Skeletal muscle satellite cell (primary cell): Measurements from ENCODE around the gene TBC1D5.

Experiments used
- H3K27me3 ChIP-seq: 2 replicates; pipeline ENCODE4 v1.7.0; 2013; ENCODE audit warnings: low read length; ENCODE audit not compliant: control insufficient read depth, insufficient read depth
- H3K36me3 ChIP-seq: 2 replicates; pipeline ENCODE4 v1.7.0; 2013; ENCODE audit warnings: mild to moderate bottlenecking, control low read depth, low read length; ENCODE audit not compliant: insufficient read depth
- H3K4me1 ChIP-seq: 2 replicates; pipeline ENCODE4 v1.7.0; 2013; ENCODE audit warnings: low read length; ENCODE audit not compliant: control insufficient read depth, insufficient read depth
- H3K4me2 ChIP-seq: 2 replicates; pipeline ENCODE4 v1.7.0; 2013; ENCODE audit warnings: mild to moderate bottlenecking, low read length
- H3K4me3 ChIP-seq: 2 replicates; pipeline ENCODE4 v1.7.0; 2013; ENCODE audit warnings: low read length
- H3K9ac ChIP-seq: 2 replicates; pipeline ENCODE4 v1.7.0; 2013; ENCODE audit warnings: mild to moderate bottlenecking, low read depth, low read length, moderate library complexity
- H3K9me3 ChIP-seq: replicated peaks from 2 replicates; pipeline ENCODE4 v1.7.0; 2013; ENCODE audit warnings: mild to moderate bottlenecking, control low read depth, low read length

The TBC1D5 gene

GRCh38 chr3:17420668-17421067 lies 321.8 kb downstream of the TBC1D5 start:
- H3K9me3 ChIP-seq: no peaks in the 10 kb centered on the region
- H3K36me3 ChIP-seq: no peaks in the 10 kb centered on the region
- H3K4me1 ChIP-seq: no peaks in the 10 kb centered on the region
- no peaks in the 10 kb centered on the region for H3K27me3 ChIP-seq
- no peak overlapping the region for H3K9ac ChIP-seq
- no peak overlapping the region for H3K4me3 ChIP-seq
- no peak overlapping the region for H3K4me2 ChIP-seq

- H3K9me3 ChIP-seq: no peaks in the 10 kb centered on the region
- no peaks in the 10 kb centered on the region for H3K36me3 ChIP-seq
- H3K4me1 ChIP-seq: no peaks in the 10 kb centered on the region
- no peaks in the 10 kb centered on the region for H3K27me3 ChIP-seq
- no peak overlapping the region for H3K9ac ChIP-seq
- no peak overlapping the region for H3K4me3 ChIP-seq
- no peak overlapping the region for H3K4me2 ChIP-seq
Observed at GRCh38 chr3:17412950-17413530, 329.4 kb downstream of the TBC1D5 start.

GRCh38 chr3:17411157-17411877 lies 331.1 kb downstream of the TBC1D5 start:
- H3K9ac ChIP-seq: no peak overlapping the region
- no peaks in the 10 kb centered on the region for H3K36me3 ChIP-seq
- no peaks in the 10 kb centered on the region for H3K4me1 ChIP-seq
- H3K4me2 ChIP-seq: no peak overlapping the region
- H3K4me3 ChIP-seq: no peak overlapping the region
- no peaks in the 10 kb centered on the region for H3K27me3 ChIP-seq
- no peaks in the 10 kb centered on the region for H3K9me3 ChIP-seq

- H3K36me3 ChIP-seq: peaks cover 4% of the 10 kb centered on the region
- no peaks in the 10 kb centered on the region for H3K9me3 ChIP-seq
- H3K4me3 ChIP-seq: no peak overlapping the region
- no peaks in the 10 kb centered on the region for H3K27me3 ChIP-seq
- H3K4me2 ChIP-seq: no peak overlapping the region
- no peaks in the 10 kb centered on the region for H3K4me1 ChIP-seq
- no peak overlapping the region for H3K9ac ChIP-seq
Observed at GRCh38 chr3:17407576-17407975, 334.9 kb downstream of the TBC1D5 start.

GRCh38 chr3:17404548-17404947 lies 337.9 kb downstream of the TBC1D5 start:
- H3K36me3 ChIP-seq: peaks cover 4% of the 10 kb centered on the region
- no peak overlapping the region for H3K9ac ChIP-seq
- no peaks in the 10 kb centered on the region for H3K4me1 ChIP-seq
- H3K4me3 ChIP-seq: no peak overlapping the region
- H3K9me3 ChIP-seq: no peaks in the 10 kb centered on the region
- no peaks in the 10 kb centered on the region for H3K27me3 ChIP-seq
- no peak overlapping the region for H3K4me2 ChIP-seq

- Histone ChIP-seq H3K9ac (no peak overlapping the region), H3K4me2 (no peak overlapping the region), H3K4me1 (no peaks in the 10 kb centered on the region), H3K27me3 (no peaks in the 10 kb centered on the region), H3K4me3 (no peak overlapping the region), H3K9me3 (no peaks in the 10 kb centered on the region), H3K36me3 (peaks cover 4% of the 10 kb centered on the region)
Observed at GRCh38 chr3:17402442-17402841, 340.0 kb downstream of the TBC1D5 start.

- H3K4me2 ChIP-seq: no peak overlapping the region
- H3K36me3 ChIP-seq: peaks cover 4% of the 10 kb centered on the region
- no peaks in the 10 kb centered on the region for H3K27me3 ChIP-seq
- no peaks in the 10 kb centered on the region for H3K4me1 ChIP-seq
- H3K9ac ChIP-seq: no peak overlapping the region
- no peak overlapping the region for H3K4me3 ChIP-seq
- H3K9me3 ChIP-seq: no peaks in the 10 kb centered on the region
Observed at GRCh38 chr3:17401912-17402311, 340.5 kb downstream of the TBC1D5 start.

GRCh38 chr3:17399586-17399985 lies 342.8 kb downstream of the TBC1D5 start:
- H3K9me3 ChIP-seq: no peaks in the 10 kb centered on the region
- no peak overlapping the region for H3K4me3 ChIP-seq
- H3K36me3 ChIP-seq: peaks cover 7% of the 10 kb centered on the region
- H3K9ac ChIP-seq: no peak overlapping the region
- H3K4me2 ChIP-seq: no peak overlapping the region
- H3K4me1 ChIP-seq: no peaks in the 10 kb centered on the region
- H3K27me3 ChIP-seq: no peaks in the 10 kb centered on the region

GRCh38 chr3:17398959-17399551 lies 343.4 kb downstream of the TBC1D5 start:
- H3K4me1 ChIP-seq: no peaks in the 10 kb centered on the region
- no peak overlapping the region for H3K4me2 ChIP-seq
- no peak overlapping the region for H3K4me3 ChIP-seq
- H3K27me3 ChIP-seq: no peaks in the 10 kb centered on the region
- H3K9ac ChIP-seq: no peak overlapping the region
- H3K36me3 ChIP-seq: peaks cover 4% of the 10 kb centered on the region
- H3K9me3 ChIP-seq: no peaks in the 10 kb centered on the region

GRCh38 chr3:17396036-17396435 lies 346.4 kb downstream of the TBC1D5 start:
- H3K9ac ChIP-seq: no peak overlapping the region

GRCh38 chr3:17394541-17395155 lies 347.8 kb downstream of the TBC1D5 start:
- Histone ChIP-seq H3K27me3 (no peaks in the 10 kb centered on the region), H3K4me3 (no peak overlapping the region), H3K4me1 (no peaks in the 10 kb centered on the region), H3K9ac (no peak overlapping the region), H3K9me3 (no peaks in the 10 kb centered on the region), H3K4me2 (no peak overlapping the region), H3K36me3 (peaks cover 4% of the 10 kb centered on the region)

More at GRCh38 chr3:17396036-17396435, 346.4 kb downstream of the TBC1D5 start:
- Histone ChIP-seq H3K4me3 (no peak overlapping the region), H3K4me2 (no peak overlapping the region), H3K36me3 (peaks cover 4% of the 10 kb centered on the region), H3K4me1 (no peaks in the 10 kb centered on the region), H3K27me3 (no peaks in the 10 kb centered on the region), H3K9me3 (no peaks in the 10 kb centered on the region)
